ENCODE results near the gene SLC37A2. TPM values are rescaled to one million over a fixed set of nuclear protein-coding genes. Genes with fewer than 3 reads are reported as not detected.

Gene SLC37A2
- total RNA-seq, 1 experiment from 2014 or later: 10.2 TPM

DNA sequence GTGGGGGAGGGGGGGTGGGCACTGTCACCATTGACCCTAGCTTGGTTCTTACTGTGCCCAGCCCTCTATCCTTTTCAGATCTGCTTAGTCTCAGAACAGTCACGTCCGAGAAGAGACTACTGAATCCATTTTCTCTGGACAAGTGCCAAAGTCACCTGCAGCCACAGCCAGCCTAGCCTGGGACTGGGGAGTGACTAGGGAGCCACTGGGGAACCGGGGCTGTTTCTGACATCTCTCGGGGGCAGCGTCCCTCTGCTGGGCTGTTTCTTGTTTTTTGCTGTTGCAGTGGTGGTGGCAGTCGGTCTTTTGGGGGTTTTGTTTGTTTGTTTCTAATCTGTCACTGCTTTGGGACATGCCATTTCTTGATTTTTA is 8.7 kb downstream of the SLC37A2 start:
- CTCF ChIA-PET: no interaction called here
- intact Hi-C loops (cut with micrococcal nuclease): no loop called here
- Histone ChIP-seq H3K79me2 (ENCODE audit: low read length) (no peaks in the 10 kb centered on the region), H3K4me1 (ENCODE audit: insufficient read depth, low read length) (peaks cover 40% of the 10 kb centered on the region), H3K4me3 (ENCODE audit: low read length) (no peak overlapping the region), H3K36me3 (ENCODE audit: low read depth, low read length) (no peaks in the 10 kb centered on the region), H3K9me3 (ENCODE audit: low read length) (no peaks in the 10 kb centered on the region), H3K9me2 (replicated peaks; ENCODE audit: low read length) (no peaks in the 10 kb centered on the region), H4K20me1 (ENCODE audit: low read length) (no peaks in the 10 kb centered on the region), H3K9ac (ENCODE audit: low read length) (no peak overlapping the region), H3K27ac (ENCODE audit: low read length) (peak overlapping the region; percentile 70), H3F3A (ENCODE audit: low read length, unreplicated experiment) (no peaks in the 10 kb centered on the region), H3K4me2 (ENCODE audit: low read length) (no peak overlapping the region), H2AFZ (ENCODE audit: low read length) (no peak overlapping the region), H3K27me3 (ENCODE audit: low read length) (no peaks in the 10 kb centered on the region)
- ATAC-seq (no peak), DNase-seq (no peak)
- POLR2A ChIA-PET (ENCODE audit: unreplicated experiment): interaction anchor here (0.6 to 1.1 kb wide), 2 partner anchors 11 to 100 kb away, joined by 6 to 7 read pairs; no protein-coding TSS in a partner anchor
- TF ChIP-seq EZH2 (IDR thresholded peaks at IDR 0.05; ENCODE audit: low read length, unreplicated experiment): no peak
- TF ChIP-seq EZH2phosphoT487 (IDR thresholded peaks at IDR 0.05; ENCODE audit: borderline replicate concordance, low read length): no peak
- TF ChIP-seq, protein P1, sequence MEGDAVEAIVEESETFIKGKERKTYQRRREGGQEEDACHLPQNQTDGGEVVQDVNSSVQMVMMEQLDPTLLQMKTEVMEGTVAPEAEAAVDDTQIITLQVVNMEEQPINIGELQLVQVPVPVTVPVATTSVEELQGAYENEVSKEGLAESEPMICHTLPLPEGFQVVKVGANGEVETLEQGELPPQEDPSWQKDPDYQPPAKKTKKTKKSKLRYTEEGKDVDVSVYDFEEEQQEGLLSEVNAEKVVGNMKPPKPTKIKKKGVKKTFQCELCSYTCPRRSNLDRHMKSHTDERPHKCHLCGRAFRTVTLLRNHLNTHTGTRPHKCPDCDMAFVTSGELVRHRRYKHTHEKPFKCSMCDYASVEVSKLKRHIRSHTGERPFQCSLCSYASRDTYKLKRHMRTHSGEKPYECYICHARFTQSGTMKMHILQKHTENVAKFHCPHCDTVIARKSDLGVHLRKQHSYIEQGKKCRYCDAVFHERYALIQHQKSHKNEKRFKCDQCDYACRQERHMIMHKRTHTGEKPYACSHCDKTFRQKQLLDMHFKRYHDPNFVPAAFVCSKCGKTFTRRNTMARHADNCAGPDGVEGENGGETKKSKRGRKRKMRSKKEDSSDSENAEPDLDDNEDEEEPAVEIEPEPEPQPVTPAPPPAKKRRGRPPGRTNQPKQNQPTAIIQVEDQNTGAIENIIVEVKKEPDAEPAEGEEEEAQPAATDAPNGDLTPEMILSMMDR (conservative IDR thresholded peaks at IDR 0.05; ENCODE audit: low read depth, low read length): no peak
- BruUV-seq (replicated peaks): no TSS peak

DNA sequence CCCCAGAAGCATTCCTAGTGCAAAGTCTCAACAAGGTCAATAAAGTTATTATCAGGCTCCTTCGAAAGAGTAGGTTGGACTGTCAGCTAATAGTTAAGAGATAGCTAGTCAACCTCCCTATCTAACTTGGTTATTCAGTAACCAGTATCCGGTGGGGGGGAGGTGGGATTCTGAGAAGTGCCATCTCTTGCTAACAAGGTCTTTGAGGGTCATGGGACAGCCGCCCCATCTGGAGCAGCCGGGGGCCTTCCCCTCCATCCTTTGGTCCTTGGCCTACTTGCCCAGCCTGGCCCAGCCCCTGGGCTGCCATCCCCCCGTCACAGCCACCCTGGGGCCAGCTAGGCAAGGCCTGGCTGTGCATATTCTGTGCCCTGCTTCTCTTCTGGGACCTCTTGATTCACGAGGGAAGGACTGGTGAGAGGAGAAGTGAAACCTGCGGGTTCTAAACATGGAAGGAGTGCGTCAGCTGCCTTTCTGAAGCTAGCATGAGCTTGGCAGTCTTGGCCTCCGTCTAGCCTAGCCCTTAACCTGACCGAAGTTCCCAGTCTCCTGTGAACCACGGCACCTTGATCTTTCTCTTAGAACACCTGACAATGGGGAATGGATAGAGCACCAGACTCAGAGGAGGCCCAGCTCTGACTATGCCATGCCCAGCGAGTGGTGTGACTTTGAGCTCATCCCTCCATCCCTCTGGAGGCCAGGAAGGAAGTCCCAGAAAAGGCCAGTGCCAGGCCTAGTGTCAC is 9.3 kb downstream of the SLC37A2 start:
- Histone ChIP-seq H3K9me2 (replicated peaks; ENCODE audit: low read length) (no peaks in the 10 kb centered on the region), H3K79me2 (ENCODE audit: low read length) (no peaks in the 10 kb centered on the region), H3K27me3 (ENCODE audit: low read length) (no peaks in the 10 kb centered on the region), H3K9ac (ENCODE audit: low read length) (no peak overlapping the region), H3K9me3 (ENCODE audit: low read length) (no peaks in the 10 kb centered on the region), H3K4me3 (ENCODE audit: low read length) (no peak overlapping the region), H3K4me1 (ENCODE audit: insufficient read depth, low read length) (peaks cover 40% of the 10 kb centered on the region), H2AFZ (ENCODE audit: low read length) (no peak overlapping the region), H3K36me3 (ENCODE audit: low read depth, low read length) (no peaks in the 10 kb centered on the region), H3F3A (ENCODE audit: low read length, unreplicated experiment) (no peaks in the 10 kb centered on the region), H4K20me1 (ENCODE audit: low read length) (no peaks in the 10 kb centered on the region), H3K4me2 (ENCODE audit: low read length) (no peak overlapping the region), H3K27ac (ENCODE audit: low read length) (no peak overlapping the region)
- intact Hi-C loops (cut with micrococcal nuclease): no loop called here
- DNase-seq (no peak), ATAC-seq (no peak)
- ChIA-PET CTCF (no interaction called here), POLR2A (ENCODE audit: unreplicated experiment) (interaction anchor here (0.6 kb wide), 1 partner anchor 100 kb away, joined by 7 read pairs; no protein-coding TSS in a partner anchor)
- BruUV-seq (replicated peaks): no TSS peak
- TF ChIP-seq, protein P1 (conservative IDR thresholded peaks at IDR 0.05; ENCODE audit: low read depth, low read length): no peak
- TF ChIP-seq EZH2 (IDR thresholded peaks at IDR 0.05; ENCODE audit: low read length, unreplicated experiment) (no peak), EZH2phosphoT487 (IDR thresholded peaks at IDR 0.05; ENCODE audit: borderline replicate concordance, low read length) (no peak)

DNA sequence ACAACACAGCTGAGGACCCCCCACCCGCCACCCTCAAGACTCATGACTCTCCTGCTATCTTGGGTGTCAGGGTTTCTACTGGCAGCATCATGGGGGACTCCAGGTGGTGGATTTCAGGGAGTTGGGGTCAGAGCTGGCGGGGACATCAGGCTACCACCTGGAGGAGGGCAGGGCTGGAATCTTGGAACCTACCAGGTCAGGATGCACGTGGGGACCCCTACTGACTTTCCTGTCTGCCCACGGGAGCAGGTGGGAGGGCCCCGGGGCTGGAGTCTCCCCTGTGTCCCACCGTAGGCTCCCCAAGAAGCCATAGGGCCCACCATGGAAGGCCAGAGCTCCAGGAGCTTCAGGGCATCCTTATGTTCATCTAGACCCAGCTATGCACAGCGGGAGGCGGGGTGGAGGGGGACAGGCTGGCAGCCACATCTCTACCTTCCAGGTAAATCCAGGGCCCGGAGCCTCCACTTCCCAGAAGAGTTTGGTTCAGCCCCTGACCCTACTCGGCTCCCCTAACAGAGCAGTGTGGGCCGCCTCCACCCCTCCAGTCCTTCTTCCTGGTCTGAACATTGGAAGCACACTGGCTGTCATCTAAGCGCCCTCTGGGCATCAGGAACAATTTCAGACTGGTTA is 10.0 kb downstream of the SLC37A2 start:
- POLR2A ChIA-PET (ENCODE audit: unreplicated experiment): no interaction called here
- H3K27ac ChIP-seq (ENCODE audit: low read length): no peak overlapping the region
- H3K4me1 ChIP-seq (ENCODE audit: insufficient read depth, low read length): peaks cover 40% of the 10 kb centered on the region
- CTCF ChIA-PET: no interaction called here
- H3K36me3 ChIP-seq (ENCODE audit: low read depth, low read length): no peaks in the 10 kb centered on the region
- no peaks in the 10 kb centered on the region for H3K79me2 ChIP-seq (ENCODE audit: low read length)
- H2AFZ ChIP-seq (ENCODE audit: low read length): no peak overlapping the region
- H3K4me3 ChIP-seq (ENCODE audit: low read length): no peak overlapping the region
- no peaks in the 10 kb centered on the region for H3K9me2 ChIP-seq (replicated peaks; ENCODE audit: low read length)
- intact Hi-C loops (cut with micrococcal nuclease): no loop called here
- no peaks in the 10 kb centered on the region for H3K9me3 ChIP-seq (ENCODE audit: low read length)
- BruUV-seq (replicated peaks): no TSS peak
- DNase-seq: no peak
- TF ChIP-seq EZH2 (IDR thresholded peaks at IDR 0.05; ENCODE audit: low read length, unreplicated experiment) (no peak), EZH2phosphoT487 (IDR thresholded peaks at IDR 0.05; ENCODE audit: borderline replicate concordance, low read length) (no peak)
- TF ChIP-seq, protein P1 (conservative IDR thresholded peaks at IDR 0.05; ENCODE audit: low read depth, low read length): no peak
- H3K4me2 ChIP-seq (ENCODE audit: low read length): no peak overlapping the region
- H3K27me3 ChIP-seq (ENCODE audit: low read length): no peaks in the 10 kb centered on the region
- H3K9ac ChIP-seq (ENCODE audit: low read length): no peak overlapping the region
- H4K20me1 ChIP-seq (ENCODE audit: low read length): no peaks in the 10 kb centered on the region
- H3F3A ChIP-seq (ENCODE audit: low read length, unreplicated experiment): no peaks in the 10 kb centered on the region
- no peak for ATAC-seq

All from PC-3 (cell line).